HCT116 (cell line): Measurements from ENCODE around the gene BTBD16.

Experiments
- ELF1 ChIP-seq: IDR thresholded peaks from 2 replicates; pipeline ENCODE4 v1.6.1; 2012; ENCODE audit warnings: low read depth, borderline replicate concordance
- EZH2 ChIP-seq: fragments of 200-600 bp; sonication (generic); IDR thresholded peaks from 2 replicates; pipeline ENCODE4 v1.6.1; 2017; ENCODE audit warnings: antibody characterized with exemption, mixed run types
- JUND ChIP-seq: IDR thresholded peaks from 2 replicates; pipeline ENCODE4 v1.6.1; 2012
- POLR2A ChIP-seq: IDR thresholded peaks from 2 replicates; pipeline ENCODE4 v1.7.0; 2011; ENCODE audit warnings: borderline replicate concordance; ENCODE audit not compliant: insufficient read depth, insufficient read length; ENCODE audit errors: extremely low read depth
- POLR2AphosphoS5 ChIP-seq: IDR thresholded peaks from 2 replicates; pipeline ENCODE4 v1.6.1; 2011; ENCODE audit warnings: mild to moderate bottlenecking, low read depth, low read length, moderate library complexity
- RAD21 ChIP-seq: IDR thresholded peaks from 2 replicates; pipeline ENCODE4 v1.6.1; 2012; ENCODE audit warnings: low read depth, mild to moderate bottlenecking
- SRF ChIP-seq: IDR thresholded peaks from 2 replicates; pipeline ENCODE4 v1.6.1; 2012; ENCODE audit warnings: low read depth
- YY1 ChIP-seq: IDR thresholded peaks from 2 replicates; pipeline ENCODE4 v1.6.1; 2011; ENCODE audit warnings: low read length, low read depth, moderate library complexity, mild to moderate bottlenecking; ENCODE audit not compliant: insufficient replicate concordance; ENCODE audit errors: extremely low read depth
- ZNF274 ChIP-seq: fragments of 200-500 bp; sonication (Bioruptor generic); IDR thresholded peaks from 2 replicates; pipeline ENCODE4 v1.6.1; 2014; ENCODE audit warnings: mild to moderate bottlenecking, low read depth, low read length, inconsistent platforms
- TF ChIP-seq, protein P1 (sequence below), 3 experiments: fragments of 200-600 bp in 1 of 3; sonication (generic) in 1 of 3; IDR thresholded peaks in 2 of 3; conservative IDR thresholded peaks in 1 of 3; 2 replicates each; pipeline ENCODE4 v1.5.1; 2012 to 2017; ENCODE audit warnings: low read depth in 2 of 3, low read length in 2 of 3, antibody characterized with exemption in 1 of 3, borderline replicate concordance in 1 of 3, control low read depth in 1 of 3, mild to moderate bottlenecking in 1 of 3, mixed read lengths in 1 of 3, mixed run types in 1 of 3, moderate library complexity in 1 of 3; ENCODE audit not compliant: insufficient read depth in 1 of 3
- TF ChIP-seq, protein P2 (sequence below): IDR thresholded peaks from 2 replicates; pipeline ENCODE4 v1.6.1; 2012
- TF ChIP-seq, protein P3 (sequence below): IDR thresholded peaks from 2 replicates; pipeline ENCODE4 v1.6.1; 2012; ENCODE audit warnings: low read depth
- TF ChIP-seq, protein P4 (sequence below): IDR thresholded peaks from 2 replicates; pipeline ENCODE4 v1.6.1; 2011; ENCODE audit warnings: mild to moderate bottlenecking, low read length, moderate library complexity; ENCODE audit not compliant: insufficient replicate concordance; ENCODE audit errors: extremely low read depth

DNA sequence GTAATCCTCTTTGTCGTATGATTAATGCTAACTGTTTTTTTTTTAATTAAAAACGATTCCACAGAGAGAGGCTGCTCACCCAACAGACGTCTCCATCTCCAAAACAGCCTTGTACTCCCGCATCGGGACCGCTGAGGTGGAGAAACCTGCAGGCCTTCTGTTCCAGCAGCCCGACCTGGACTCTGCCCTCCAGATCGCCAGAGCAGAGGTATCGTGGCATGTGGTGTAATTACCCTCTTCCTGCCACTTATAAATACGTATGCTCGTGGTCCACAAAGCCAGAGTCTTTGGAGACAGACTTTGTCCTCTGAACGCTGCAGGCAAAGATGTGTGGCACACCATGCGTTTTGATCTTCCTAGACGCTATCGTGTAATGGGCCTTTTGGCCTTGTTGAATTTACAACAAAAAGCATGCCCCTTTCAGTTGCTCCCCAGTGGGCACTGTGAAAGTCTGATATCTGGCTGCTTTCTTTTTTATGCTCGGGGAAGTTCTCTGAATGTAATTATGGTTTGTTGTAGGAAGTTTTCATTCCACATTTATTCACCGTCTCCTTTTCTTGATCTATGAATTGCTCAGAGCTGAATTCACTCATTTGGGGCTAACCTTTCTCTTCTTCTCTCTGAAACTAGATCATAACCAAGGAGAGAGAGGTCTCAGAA is 33.6 kb upstream of the BTBD16 start:
- TF ChIP-seq YY1 = no peak
- TF ChIP-seq, protein P1, sequence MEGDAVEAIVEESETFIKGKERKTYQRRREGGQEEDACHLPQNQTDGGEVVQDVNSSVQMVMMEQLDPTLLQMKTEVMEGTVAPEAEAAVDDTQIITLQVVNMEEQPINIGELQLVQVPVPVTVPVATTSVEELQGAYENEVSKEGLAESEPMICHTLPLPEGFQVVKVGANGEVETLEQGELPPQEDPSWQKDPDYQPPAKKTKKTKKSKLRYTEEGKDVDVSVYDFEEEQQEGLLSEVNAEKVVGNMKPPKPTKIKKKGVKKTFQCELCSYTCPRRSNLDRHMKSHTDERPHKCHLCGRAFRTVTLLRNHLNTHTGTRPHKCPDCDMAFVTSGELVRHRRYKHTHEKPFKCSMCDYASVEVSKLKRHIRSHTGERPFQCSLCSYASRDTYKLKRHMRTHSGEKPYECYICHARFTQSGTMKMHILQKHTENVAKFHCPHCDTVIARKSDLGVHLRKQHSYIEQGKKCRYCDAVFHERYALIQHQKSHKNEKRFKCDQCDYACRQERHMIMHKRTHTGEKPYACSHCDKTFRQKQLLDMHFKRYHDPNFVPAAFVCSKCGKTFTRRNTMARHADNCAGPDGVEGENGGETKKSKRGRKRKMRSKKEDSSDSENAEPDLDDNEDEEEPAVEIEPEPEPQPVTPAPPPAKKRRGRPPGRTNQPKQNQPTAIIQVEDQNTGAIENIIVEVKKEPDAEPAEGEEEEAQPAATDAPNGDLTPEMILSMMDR (IDR thresholded peaks at IDR 0.05 in 2 of 3, conservative IDR thresholded peaks at IDR 0.05 in 1 of 3; ENCODE audit: borderline replicate concordance in 1 of 3, insufficient read depth in 1 of 3, low read depth in 2 of 3, low read length in 2 of 3) = no peak
- TF ChIP-seq EZH2 = no peak
- TF ChIP-seq ELF1 = no peak
- TF ChIP-seq JUND = no peak
- TF ChIP-seq, protein P2, sequence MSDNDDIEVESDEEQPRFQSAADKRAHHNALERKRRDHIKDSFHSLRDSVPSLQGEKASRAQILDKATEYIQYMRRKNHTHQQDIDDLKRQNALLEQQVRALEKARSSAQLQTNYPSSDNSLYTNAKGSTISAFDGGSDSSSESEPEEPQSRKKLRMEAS = no peak
- TF ChIP-seq, protein P3, sequence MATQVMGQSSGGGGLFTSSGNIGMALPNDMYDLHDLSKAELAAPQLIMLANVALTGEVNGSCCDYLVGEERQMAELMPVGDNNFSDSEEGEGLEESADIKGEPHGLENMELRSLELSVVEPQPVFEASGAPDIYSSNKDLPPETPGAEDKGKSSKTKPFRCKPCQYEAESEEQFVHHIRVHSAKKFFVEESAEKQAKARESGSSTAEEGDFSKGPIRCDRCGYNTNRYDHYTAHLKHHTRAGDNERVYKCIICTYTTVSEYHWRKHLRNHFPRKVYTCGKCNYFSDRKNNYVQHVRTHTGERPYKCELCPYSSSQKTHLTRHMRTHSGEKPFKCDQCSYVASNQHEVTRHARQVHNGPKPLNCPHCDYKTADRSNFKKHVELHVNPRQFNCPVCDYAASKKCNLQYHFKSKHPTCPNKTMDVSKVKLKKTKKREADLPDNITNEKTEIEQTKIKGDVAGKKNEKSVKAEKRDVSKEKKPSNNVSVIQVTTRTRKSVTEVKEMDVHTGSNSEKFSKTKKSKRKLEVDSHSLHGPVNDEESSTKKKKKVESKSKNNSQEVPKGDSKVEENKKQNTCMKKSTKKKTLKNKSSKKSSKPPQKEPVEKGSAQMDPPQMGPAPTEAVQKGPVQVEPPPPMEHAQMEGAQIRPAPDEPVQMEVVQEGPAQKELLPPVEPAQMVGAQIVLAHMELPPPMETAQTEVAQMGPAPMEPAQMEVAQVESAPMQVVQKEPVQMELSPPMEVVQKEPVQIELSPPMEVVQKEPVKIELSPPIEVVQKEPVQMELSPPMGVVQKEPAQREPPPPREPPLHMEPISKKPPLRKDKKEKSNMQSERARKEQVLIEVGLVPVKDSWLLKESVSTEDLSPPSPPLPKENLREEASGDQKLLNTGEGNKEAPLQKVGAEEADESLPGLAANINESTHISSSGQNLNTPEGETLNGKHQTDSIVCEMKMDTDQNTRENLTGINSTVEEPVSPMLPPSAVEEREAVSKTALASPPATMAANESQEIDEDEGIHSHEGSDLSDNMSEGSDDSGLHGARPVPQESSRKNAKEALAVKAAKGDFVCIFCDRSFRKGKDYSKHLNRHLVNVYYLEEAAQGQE = no peak
- TF ChIP-seq, protein P4, sequence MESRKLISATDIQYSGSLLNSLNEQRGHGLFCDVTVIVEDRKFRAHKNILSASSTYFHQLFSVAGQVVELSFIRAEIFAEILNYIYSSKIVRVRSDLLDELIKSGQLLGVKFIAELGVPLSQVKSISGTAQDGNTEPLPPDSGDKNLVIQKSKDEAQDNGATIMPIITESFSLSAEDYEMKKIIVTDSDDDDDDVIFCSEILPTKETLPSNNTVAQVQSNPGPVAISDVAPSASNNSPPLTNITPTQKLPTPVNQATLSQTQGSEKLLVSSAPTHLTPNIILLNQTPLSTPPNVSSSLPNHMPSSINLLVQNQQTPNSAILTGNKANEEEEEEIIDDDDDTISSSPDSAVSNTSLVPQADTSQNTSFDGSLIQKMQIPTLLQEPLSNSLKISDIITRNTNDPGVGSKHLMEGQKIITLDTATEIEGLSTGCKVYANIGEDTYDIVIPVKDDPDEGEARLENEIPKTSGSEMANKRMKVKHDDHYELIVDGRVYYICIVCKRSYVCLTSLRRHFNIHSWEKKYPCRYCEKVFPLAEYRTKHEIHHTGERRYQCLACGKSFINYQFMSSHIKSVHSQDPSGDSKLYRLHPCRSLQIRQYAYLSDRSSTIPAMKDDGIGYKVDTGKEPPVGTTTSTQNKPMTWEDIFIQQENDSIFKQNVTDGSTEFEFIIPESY = no peak
- TF ChIP-seq POLR2A = no peak
- TF ChIP-seq POLR2AphosphoS5 = no peak
- TF ChIP-seq SRF = no peak
- no peak for TF ChIP-seq ZNF274
- TF ChIP-seq RAD21 = no peak
